Fibroblast of upper back skin (primary cell): ENCODE data around the gene BABAM2.

Experiments used
- DNase-seq: peaks from one replicate; pipeline ENCODE4 v3.0.0-alpha.2; 2013

Gene BABAM2

GRCh38 chr2:28035816-28036215 is 145.3 kb downstream of the BABAM2 start:
- no peak for DNase-seq

GRCh38 chr2:28036307-28036706 is 145.8 kb downstream of the BABAM2 start:
- DNase-seq: no peak

- no peak for DNase-seq
These were observed 148.2 kb downstream of the BABAM2 start for GRCh38 chr2:28038722-28039121.

- DNase-seq: no peak
These were observed 155.3 kb downstream of the BABAM2 start for GRCh38 chr2:28045676-28046351.

- no peak for DNase-seq
These were observed 156.4 kb downstream of the BABAM2 start for GRCh38 chr2:28046921-28047320.

- peak; percentile 81 for DNase-seq
These were observed 157.2 kb downstream of the BABAM2 start for GRCh38 chr2:28047681-28048080.

- DNase-seq: peak; percentile 47
These were observed 157.8 kb downstream of the BABAM2 start for GRCh38 chr2:28048341-28048740.

GRCh38 chr2:28049416-28049815 is 158.9 kb downstream of the BABAM2 start:
- peak; percentile 29 for DNase-seq

- no peak for DNase-seq
These were observed 159.4 kb downstream of the BABAM2 start for GRCh38 chr2:28049899-28050298.

GRCh38 chr2:28052691-28053090 is 162.2 kb downstream of the BABAM2 start:
- peak; percentile 64 for DNase-seq

GRCh38 chr2:28053597-28053996 is 163.1 kb downstream of the BABAM2 start:
- no peak for DNase-seq

- DNase-seq: no peak
These were observed 164.4 kb downstream of the BABAM2 start for GRCh38 chr2:28054916-28055315.

- peak; percentile 51 for DNase-seq
These were observed 164.9 kb downstream of the BABAM2 start for GRCh38 chr2:28055325-28055970.

GRCh38 chr2:28058791-28059190 is 168.3 kb downstream of the BABAM2 start:
- no peak for DNase-seq

- peak; percentile 43 for DNase-seq
These were observed 172.3 kb downstream of the BABAM2 start for GRCh38 chr2:28062867-28063266.

- DNase-seq: peak; percentile 94
These were observed 173.0 kb downstream of the BABAM2 start for GRCh38 chr2:28063492-28063962.

- no peak for DNase-seq
These were observed 177.1 kb downstream of the BABAM2 start for GRCh38 chr2:28067602-28068001.

- peak; percentile 81 for DNase-seq
These were observed 177.6 kb downstream of the BABAM2 start for GRCh38 chr2:28068088-28068487.

GRCh38 chr2:28068527-28068926 is 178.0 kb downstream of the BABAM2 start:
- peak; percentile 28 for DNase-seq

GRCh38 chr2:28071221-28071620 is 180.7 kb downstream of the BABAM2 start:
- DNase-seq: no peak

GRCh38 chr2:28074137-28074536 is 183.6 kb downstream of the BABAM2 start:
- DNase-seq: peak; percentile 87

GRCh38 chr2:28080911-28081310 is 190.4 kb downstream of the BABAM2 start:
- peak; percentile 95 for DNase-seq

- peak; percentile 90 for DNase-seq
These were observed 191.6 kb downstream of the BABAM2 start for GRCh38 chr2:28082131-28082530.

- no peak for DNase-seq
These were observed 192.9 kb downstream of the BABAM2 start for GRCh38 chr2:28083476-28083875.

GRCh38 chr2:28084564-28084963 is 194.0 kb downstream of the BABAM2 start:
- DNase-seq: peak; percentile 77
